ENCODE measurements around the gene BEST1.

The BEST1 gene

GRCh38 chr11:61968758-61969390 is 18.7 kb downstream of the BEST1 start:
- Histone ChIP-seq H3K9me3 (replicated peaks; ENCODE audit: low read length) (no peaks in the 10 kb centered on the region), H3K4me2 (ENCODE audit: low read length) (peak overlapping the region; percentile 96), H3K4me1 (ENCODE audit: control insufficient read depth, insufficient read depth, low read length) (peaks cover 63% of the 10 kb centered on the region), H3K27me3 (ENCODE audit: control insufficient read depth, insufficient read depth, low read length) (no peaks in the 10 kb centered on the region), H3K9ac (ENCODE audit: low read depth, low read length) (peak overlapping the region; percentile 96), H3K4me3 (ENCODE audit: low read length) (peak overlapping the region; percentile 99), H3K36me3 (ENCODE audit: insufficient read depth, low read length) (peaks cover 31% of the 10 kb centered on the region)

GRCh38 chr11:61969391-61969758 is 19.2 kb downstream of the BEST1 start:
- Histone ChIP-seq H3K4me1 (ENCODE audit: control insufficient read depth, insufficient read depth, low read length) (peaks cover 61% of the 10 kb centered on the region), H3K4me2 (ENCODE audit: low read length) (peak overlapping the region; percentile 59), H3K9me3 (replicated peaks; ENCODE audit: low read length) (no peaks in the 10 kb centered on the region), H3K4me3 (ENCODE audit: low read length) (peak overlapping the region; percentile 14), H3K27me3 (ENCODE audit: control insufficient read depth, insufficient read depth, low read length) (no peaks in the 10 kb centered on the region), H3K36me3 (ENCODE audit: insufficient read depth, low read length) (peaks cover 26% of the 10 kb centered on the region), H3K9ac (ENCODE audit: low read depth, low read length) (peak overlapping the region; percentile 53)

GRCh38 chr11:61969838-61970662 is 19.9 kb downstream of the BEST1 start:
- Histone ChIP-seq H3K36me3 (ENCODE audit: insufficient read depth, low read length) (peaks cover 19% of the 10 kb centered on the region), H3K9ac (ENCODE audit: low read depth, low read length) (peak overlapping the region; percentile 76), H3K4me2 (ENCODE audit: low read length) (peak overlapping the region; percentile 70), H3K4me1 (ENCODE audit: control insufficient read depth, insufficient read depth, low read length) (peaks cover 54% of the 10 kb centered on the region), H3K9me3 (replicated peaks; ENCODE audit: low read length) (no peaks in the 10 kb centered on the region), H3K4me3 (ENCODE audit: low read length) (peak overlapping the region; percentile 14), H3K27me3 (ENCODE audit: control insufficient read depth, insufficient read depth, low read length) (no peaks in the 10 kb centered on the region)

GRCh38 chr11:61971248-61972111 is 21.3 kb downstream of the BEST1 start:
- Histone ChIP-seq H3K27me3 (ENCODE audit: control insufficient read depth, insufficient read depth, low read length) (no peaks in the 10 kb centered on the region), H3K36me3 (ENCODE audit: insufficient read depth, low read length) (peaks cover 5% of the 10 kb centered on the region), H3K9me3 (replicated peaks; ENCODE audit: low read length) (no peaks in the 10 kb centered on the region), H3K9ac (ENCODE audit: low read depth, low read length) (peak overlapping the region; percentile 76), H3K4me1 (ENCODE audit: control insufficient read depth, insufficient read depth, low read length) (peaks cover 59% of the 10 kb centered on the region), H3K4me2 (ENCODE audit: low read length) (peak overlapping the region; percentile 70), H3K4me3 (ENCODE audit: low read length) (peak overlapping the region; percentile 22)

- H3K9me3 ChIP-seq (replicated peaks; ENCODE audit: low read length) = no peaks in the 10 kb centered on the region
- peaks cover 60% of the 10 kb centered on the region for H3K4me1 ChIP-seq (ENCODE audit: control insufficient read depth, insufficient read depth, low read length)
- no peaks in the 10 kb centered on the region for H3K36me3 ChIP-seq (ENCODE audit: insufficient read depth, low read length)
- H3K9ac ChIP-seq (ENCODE audit: low read depth, low read length) = peak overlapping the region; percentile 85
- H3K4me2 ChIP-seq (ENCODE audit: low read length) = peak overlapping the region; percentile 74
- H3K27me3 ChIP-seq (ENCODE audit: control insufficient read depth, insufficient read depth, low read length) = no peaks in the 10 kb centered on the region
- H3K4me3 ChIP-seq (ENCODE audit: low read length) = peak overlapping the region; percentile 35
Observed at GRCh38 chr11:61972112-61972671, 22.0 kb downstream of the BEST1 start.

GRCh38 chr11:61972672-61973475 is 22.7 kb downstream of the BEST1 start:
- H3K36me3 ChIP-seq (ENCODE audit: insufficient read depth, low read length) = no peaks in the 10 kb centered on the region
- H3K4me2 ChIP-seq (ENCODE audit: low read length) = peak overlapping the region; percentile 74
- H3K9me3 ChIP-seq (replicated peaks; ENCODE audit: low read length) = no peaks in the 10 kb centered on the region
- peaks cover 60% of the 10 kb centered on the region for H3K4me1 ChIP-seq (ENCODE audit: control insufficient read depth, insufficient read depth, low read length)
- H3K4me3 ChIP-seq (ENCODE audit: low read length) = peak overlapping the region; percentile 35
- peak overlapping the region; percentile 85 for H3K9ac ChIP-seq (ENCODE audit: low read depth, low read length)
- no peaks in the 10 kb centered on the region for H3K27me3 ChIP-seq (ENCODE audit: control insufficient read depth, insufficient read depth, low read length)

GRCh38 chr11:61973476-61974162 is 23.5 kb downstream of the BEST1 start:
- H3K36me3 ChIP-seq (ENCODE audit: insufficient read depth, low read length) = no peaks in the 10 kb centered on the region
- H3K4me3 ChIP-seq (ENCODE audit: low read length) = no peak overlapping the region
- no peaks in the 10 kb centered on the region for H3K9me3 ChIP-seq (replicated peaks; ENCODE audit: low read length)
- peaks cover 59% of the 10 kb centered on the region for H3K4me1 ChIP-seq (ENCODE audit: control insufficient read depth, insufficient read depth, low read length)
- H3K9ac ChIP-seq (ENCODE audit: low read depth, low read length) = peak overlapping the region; percentile 85
- no peak overlapping the region for H3K4me2 ChIP-seq (ENCODE audit: low read length)
- H3K27me3 ChIP-seq (ENCODE audit: control insufficient read depth, insufficient read depth, low read length) = no peaks in the 10 kb centered on the region

GRCh38 chr11:61974766-61975631 is 24.8 kb downstream of the BEST1 start:
- Histone ChIP-seq H3K4me2 (ENCODE audit: low read length) (no peak overlapping the region), H3K36me3 (ENCODE audit: insufficient read depth, low read length) (no peaks in the 10 kb centered on the region), H3K4me1 (ENCODE audit: control insufficient read depth, insufficient read depth, low read length) (peaks cover 54% of the 10 kb centered on the region), H3K4me3 (ENCODE audit: low read length) (no peak overlapping the region), H3K27me3 (ENCODE audit: control insufficient read depth, insufficient read depth, low read length) (no peaks in the 10 kb centered on the region), H3K9me3 (replicated peaks; ENCODE audit: low read length) (no peaks in the 10 kb centered on the region), H3K9ac (ENCODE audit: low read depth, low read length) (no peak overlapping the region)

- Histone ChIP-seq H3K4me2 (ENCODE audit: low read length) (no peak overlapping the region), H3K9me3 (replicated peaks; ENCODE audit: low read length) (no peaks in the 10 kb centered on the region), H3K9ac (ENCODE audit: low read depth, low read length) (no peak overlapping the region), H3K4me1 (ENCODE audit: control insufficient read depth, insufficient read depth, low read length) (peaks cover 47% of the 10 kb centered on the region), H3K36me3 (ENCODE audit: insufficient read depth, low read length) (no peaks in the 10 kb centered on the region), H3K4me3 (ENCODE audit: low read length) (no peak overlapping the region), H3K27me3 (ENCODE audit: control insufficient read depth, insufficient read depth, low read length) (no peaks in the 10 kb centered on the region)
Observed at GRCh38 chr11:61975638-61976419, 25.7 kb downstream of the BEST1 start.

Data from skeletal muscle satellite cell (primary cell).